HG03565 (cell line): ENCODE measurements around the gene SGCA.

ENCODE experiments used
- ATAC-seq: cut with Tn5 transposase; IDR thresholded peaks from one replicate; pipeline ENCODE4 v1.9.1; 2021; ENCODE audit warnings: mild to moderate bottlenecking, moderate library complexity; ENCODE audit not compliant: unreplicated experiment

The SGCA gene

GRCh38 chr17:50165867-50166517 lies at the start of gene SGCA:
TSS of gene SGCA (plus strand) at chr17:50166005. CDS start at chr17:50166041, 36 bp downstream.
- no peak for ATAC-seq

GRCh38 chr17:50117202-50118051 lies 48.4 kb upstream of the SGCA start:
- ATAC-seq, result no peak

- ATAC-seq, result no peak
Measured at GRCh38 chr17:50118076-50118827, 47.6 kb upstream of the SGCA start.

- no peak for ATAC-seq
Measured at GRCh38 chr17:50118828-50119218, 47.0 kb upstream of the SGCA start.

DNA sequence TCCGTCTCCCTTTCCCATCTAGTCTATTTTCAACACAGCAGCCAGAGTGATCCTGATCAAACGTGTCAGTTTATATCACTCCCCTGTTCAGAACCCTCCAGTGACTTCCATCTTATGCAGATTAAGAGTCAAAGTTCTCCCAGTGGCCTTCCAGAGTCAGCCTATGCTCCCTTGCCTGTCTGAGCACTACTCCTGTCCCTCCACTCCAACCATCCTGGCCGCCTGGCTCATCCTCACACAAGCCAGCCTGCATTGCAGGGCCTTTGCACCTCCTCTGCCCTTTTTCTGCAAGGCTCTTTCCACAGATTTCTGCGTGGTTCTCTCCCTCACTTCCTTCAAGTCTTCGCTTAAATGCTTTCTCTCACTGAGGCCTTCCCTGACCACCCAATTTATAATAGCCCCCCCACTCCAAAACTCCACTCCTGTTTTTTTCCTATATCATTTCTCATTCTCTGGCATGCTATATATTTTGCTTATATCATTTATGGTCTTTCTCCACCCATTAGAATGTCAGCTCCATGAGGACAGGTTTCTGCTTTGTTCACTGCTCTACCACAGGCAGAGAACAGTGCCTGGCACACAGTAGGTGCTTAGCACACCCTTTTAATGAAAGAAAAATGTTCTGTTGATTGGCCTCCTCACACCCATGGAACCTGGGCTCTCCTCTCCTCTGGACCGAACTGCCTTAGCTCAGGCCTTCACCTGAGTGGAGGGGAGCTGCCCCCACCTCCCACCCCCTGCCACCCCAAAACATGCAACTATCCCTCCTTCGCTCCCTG lies 45.1 kb upstream of the SGCA start:
- no peak for ATAC-seq

GRCh38 chr17:50122945-50123344 lies 42.9 kb upstream of the SGCA start:
- ATAC-seq, result no peak

GRCh38 chr17:50123649-50124349 lies 42.0 kb upstream of the SGCA start:
- no peak for ATAC-seq

DNA sequence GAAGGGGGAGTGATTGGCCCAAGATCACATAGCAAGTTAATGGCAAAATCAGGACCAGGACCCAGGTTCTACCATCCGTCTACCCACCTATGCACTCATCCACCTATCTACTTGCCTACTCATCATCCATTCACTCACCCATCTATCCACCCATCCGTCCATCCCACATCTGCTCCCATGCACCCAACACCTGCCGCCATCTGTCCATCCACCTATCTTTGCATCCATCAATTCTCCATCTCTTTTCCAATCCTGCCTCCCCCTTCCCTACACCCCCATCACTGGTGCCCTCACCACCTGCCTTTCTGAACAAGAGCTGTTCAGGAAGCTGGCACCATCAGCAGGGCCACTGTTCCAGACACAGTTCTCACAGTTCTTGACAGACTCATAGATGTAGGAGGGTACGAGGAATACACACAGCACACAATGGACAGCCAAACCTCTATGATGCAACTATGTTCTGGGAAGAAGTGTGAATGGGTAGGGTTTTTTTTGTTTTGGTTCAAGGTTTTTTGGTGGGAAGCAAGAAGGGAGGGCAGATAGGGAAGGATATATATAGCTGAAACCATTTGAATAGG lies 40.3 kb upstream of the SGCA start:
- ATAC-seq, result no peak

GRCh38 chr17:50127697-50128361 lies 38.0 kb upstream of the SGCA start:
- ATAC-seq, result no peak

DNA sequence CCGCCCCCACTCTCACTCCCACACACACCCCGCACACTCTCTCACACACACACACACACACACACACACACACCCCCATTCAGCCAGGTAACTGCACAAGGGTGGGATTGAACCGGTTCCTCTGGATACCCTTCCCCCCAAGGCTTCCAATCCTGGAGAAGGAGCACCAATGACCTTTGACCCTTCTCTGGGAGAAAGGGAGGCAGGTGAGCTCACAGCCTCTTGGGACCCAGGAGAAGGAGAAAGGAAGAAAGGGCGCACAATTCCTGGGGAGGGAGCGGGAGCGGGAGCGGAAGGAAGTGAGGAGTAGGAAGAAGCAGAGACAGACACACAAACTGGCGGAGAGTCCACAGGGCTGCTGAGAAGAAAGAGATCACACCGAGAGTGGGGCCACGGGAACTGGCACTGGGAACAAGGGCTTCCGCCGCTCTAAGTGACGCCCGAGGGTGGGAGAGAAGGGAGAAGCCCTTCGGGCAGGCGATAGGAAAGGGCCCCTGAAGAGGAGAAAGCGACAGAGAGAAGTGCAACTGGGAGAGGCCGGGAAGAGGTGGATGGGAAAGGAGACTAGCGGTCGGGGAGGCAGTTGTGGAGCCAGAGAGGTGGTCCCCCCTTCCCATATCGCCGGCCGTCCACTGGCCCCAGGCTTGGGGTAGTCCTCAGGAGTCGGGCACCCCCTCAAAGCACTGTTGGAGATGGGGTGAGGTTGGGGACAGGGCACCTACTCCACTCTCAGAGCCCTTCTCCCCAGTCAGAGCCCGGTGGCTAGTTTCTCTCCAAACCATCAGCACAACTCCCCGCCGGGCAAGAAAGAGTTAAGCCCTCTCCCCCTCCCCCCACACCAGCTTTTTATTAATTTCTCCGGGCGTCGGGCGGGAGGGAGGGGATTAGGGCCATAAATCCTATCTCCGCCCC lies 37.1 kb upstream of the SGCA start:
- ATAC-seq, result no peak

DNA sequence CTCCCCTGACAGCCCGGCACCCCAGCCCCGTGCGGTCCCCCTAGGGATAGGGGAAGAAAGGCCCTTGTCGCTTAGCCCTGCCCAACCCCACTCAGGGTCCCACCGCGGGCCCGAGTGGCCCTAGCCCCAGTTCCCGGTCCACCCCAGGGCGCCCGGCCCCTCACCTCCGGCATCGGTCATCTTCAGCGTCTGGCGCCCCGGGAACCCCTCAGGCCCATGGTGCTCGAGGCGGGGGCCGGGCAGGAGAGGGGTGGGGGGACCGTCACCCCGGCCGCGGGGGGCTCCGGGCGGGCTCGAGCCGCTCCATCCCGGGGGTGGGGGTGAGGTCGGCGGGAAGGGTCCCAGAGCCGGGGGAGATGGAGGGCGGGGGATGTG lies 36.5 kb upstream of the SGCA start:
- ATAC-seq, result no peak

DNA sequence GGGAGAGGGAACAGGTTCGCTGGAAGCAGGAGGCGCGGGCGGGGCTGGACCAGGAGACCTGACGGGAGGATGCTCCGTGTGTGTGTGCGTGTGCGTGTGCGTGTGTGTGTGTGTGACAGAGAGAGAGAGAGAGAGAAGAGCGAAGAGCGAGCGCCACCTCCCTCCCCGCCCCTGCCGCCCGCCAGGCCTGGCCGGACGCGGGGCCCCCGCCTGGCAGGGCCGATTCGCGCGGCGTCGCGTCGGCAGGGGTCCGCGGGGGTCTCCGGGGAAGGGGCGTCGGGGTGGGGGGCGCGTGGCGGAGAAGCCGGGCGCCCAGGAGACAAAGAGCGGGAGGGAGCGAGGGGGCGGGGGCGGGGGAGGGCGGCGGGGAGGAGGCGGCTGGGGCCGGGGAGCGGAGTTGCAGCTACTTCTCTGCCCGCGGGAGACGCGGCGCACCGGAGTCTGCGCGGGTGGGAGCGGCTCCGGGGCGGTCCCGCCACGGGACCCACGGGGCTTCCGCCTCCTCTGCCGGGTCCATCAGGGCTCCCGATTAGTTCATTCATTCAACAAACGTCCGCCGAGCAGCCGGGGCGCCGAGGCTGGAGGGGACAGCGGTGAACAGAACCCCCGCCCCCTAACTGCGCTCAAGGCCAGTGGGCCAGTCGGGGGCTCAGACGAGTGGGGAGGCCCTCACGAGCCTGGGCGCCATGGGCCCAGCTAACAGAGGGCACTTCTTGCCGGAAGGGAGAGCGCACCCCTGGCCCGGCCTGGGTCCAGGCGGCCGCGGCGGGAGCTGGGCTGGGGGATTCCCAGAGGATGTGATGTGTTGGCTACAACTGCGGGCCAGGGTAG lies 35.9 kb upstream of the SGCA start, which contains the start of gene SAMD14:
Gene SAMD14 (minus strand): TSS at position 433 of the 831 bp plus-strand sequence. CDS start 5,201 bp downstream, outside the sequence.
- ATAC-seq, result no peak

DNA sequence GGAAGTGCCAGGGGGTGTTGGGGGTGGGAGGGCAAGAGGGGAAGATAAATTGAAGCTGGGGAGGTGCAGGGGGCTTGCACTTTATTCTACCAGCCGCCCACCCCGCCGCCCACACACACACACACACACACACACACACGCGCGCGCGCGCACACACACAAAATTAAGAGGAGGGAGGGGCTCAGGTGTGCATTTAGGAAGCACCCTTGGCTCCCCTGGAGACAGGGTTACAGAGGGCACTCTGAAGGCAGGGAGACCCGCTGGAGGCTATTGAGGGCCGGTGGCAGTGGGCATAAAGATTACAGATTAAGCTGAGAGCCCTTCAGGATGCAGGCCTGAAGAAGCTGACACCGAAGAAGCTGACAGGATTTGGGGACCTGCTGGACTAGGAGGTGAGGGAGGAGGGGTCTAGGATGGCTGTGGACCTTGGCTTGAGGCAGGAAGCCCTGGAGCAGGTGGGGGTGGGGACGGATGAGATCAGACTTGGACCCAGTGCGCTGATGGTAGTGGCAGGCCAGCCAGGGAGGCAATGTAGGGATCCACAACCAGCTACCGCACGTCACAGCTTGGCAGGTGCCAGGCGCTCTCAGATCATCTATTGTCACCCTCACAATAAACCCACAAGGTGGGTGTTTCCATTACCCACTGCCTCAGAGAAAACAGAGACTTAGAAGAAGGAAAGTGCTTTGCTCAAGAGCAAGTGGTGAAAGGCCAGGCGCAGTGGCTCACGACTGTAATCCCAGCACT lies 35.1 kb upstream of the SGCA start:
- ATAC-seq, result no peak

GRCh38 chr17:50132104-50132794 lies 33.6 kb upstream of the SGCA start:
- ATAC-seq, result no peak

- ATAC-seq, result no peak
Measured at GRCh38 chr17:50133028-50133768, 32.6 kb upstream of the SGCA start.

- no peak for ATAC-seq
Measured at GRCh38 chr17:50133769-50134099, 32.1 kb upstream of the SGCA start.
